IMR-90 (cell line): ENCODE measurements around the gene COL4A1. TPM values are rescaled to one million over a fixed set of nuclear protein-coding genes. Genes with fewer than 3 reads are reported as not detected.
A peak's percentile ranks its signal among the peaks of the same experiment; 100 is the strongest.

Experiments
- ATAC-seq: fragments of 200-7000 bp; cut with Tn5 transposase; 2 replicates; pipeline ENCODE4 v1.9.1; 2020; ENCODE audit warnings: low read depth, mild to moderate bottlenecking, moderate library complexity
- BruUV-seq: library from RNA; stranded (reverse); fragments of 400-500 nt; replicated peaks from 2 replicates; lab custom pipeline; 2021; lab: Mats Ljungman, UMichigan
- CTCF ChIA-PET: fragments of 300-600 bp; formaldehyde crosslinking; extraction: SDS; loops from one replicate; lab custom pipeline; 2021; ENCODE audit warnings: antibody characterized with exemption; lab: Yijun Ruan, JAX
- POLR2A ChIA-PET: fragments of 300-600 bp; sonication (Branson Sonifier 250); formaldehyde crosslinking; loops from one replicate; lab custom pipeline; 2022; ENCODE audit warnings: antibody characterized with exemption; ENCODE audit not compliant: unreplicated experiment; lab: Charles Lee
- DNase-seq: peaks from one replicate; pipeline ENCODE4 v3.0.0; 2013
- H2AFZ ChIP-seq: replicated peaks from 2 replicates; pipeline ENCODE3; 2013; ENCODE audit warnings: low read length, mild to moderate bottlenecking; ENCODE audit not compliant: poor library complexity
- H2AK5ac ChIP-seq: 2 replicates; pipeline ENCODE4 v1.6.1; 2013; ENCODE audit warnings: low read depth, low read length, inconsistent platforms
- H2AK9ac ChIP-seq: replicated peaks from 2 replicates; pipeline ENCODE3; 2013; ENCODE audit warnings: mild to moderate bottlenecking, low read depth, low read length, moderate library complexity; ENCODE audit not compliant: poor library complexity
- H2BK120ac ChIP-seq: 2 replicates; pipeline ENCODE4 v1.6.1; 2013; ENCODE audit warnings: low read depth, low read length, inconsistent platforms
- H2BK15ac ChIP-seq: 3 replicates; pipeline ENCODE4 v1.6.1; 2013; ENCODE audit warnings: low read depth, low read length, inconsistent platforms
- H2BK20ac ChIP-seq: 2 replicates; pipeline ENCODE4 v1.6.1; 2013; ENCODE audit warnings: low read depth, mild to moderate bottlenecking, inconsistent platforms, low read length, moderate library complexity
- H2BK5ac ChIP-seq: 2 replicates; pipeline ENCODE4 v1.6.1; 2013; ENCODE audit warnings: mild to moderate bottlenecking, low read depth, low read length, inconsistent platforms; ENCODE audit not compliant: poor library complexity, severe bottlenecking
- H3K14ac ChIP-seq: replicated peaks from 2 replicates; pipeline ENCODE4 v1.6.1; 2013; ENCODE audit warnings: low read depth, low read length, inconsistent platforms
- H3K18ac ChIP-seq: 2 replicates; pipeline ENCODE4 v1.6.1; 2013; ENCODE audit warnings: low read depth, low read length, control low read depth
- H3K23ac ChIP-seq: 2 replicates; pipeline ENCODE4 v1.6.1; 2013; ENCODE audit warnings: low read depth, low read length, inconsistent platforms
- H3K27ac ChIP-seq: 2 replicates; pipeline ENCODE4 v1.5.1; 2013; ENCODE audit warnings: mild to moderate bottlenecking, control low read depth, low read length; ENCODE audit not compliant: insufficient read depth
- H3K27me3 ChIP-seq: 2 replicates; pipeline ENCODE4 v1.6.1; 2013; ENCODE audit warnings: low read length; ENCODE audit not compliant: control insufficient read depth, insufficient read depth
- H3K36me3 ChIP-seq: 2 replicates; pipeline ENCODE4 v1.6.1; 2013; ENCODE audit warnings: low read length, mixed read lengths; ENCODE audit not compliant: control insufficient read depth, insufficient read depth
- H3K4ac ChIP-seq: 2 replicates; pipeline ENCODE4 v1.6.1; 2013; ENCODE audit warnings: low read depth, low read length, inconsistent platforms
- H3K4me1 ChIP-seq: 2 replicates; pipeline ENCODE4 v1.6.1; 2013; ENCODE audit warnings: low read length, mixed read lengths; ENCODE audit not compliant: control insufficient read depth, insufficient read depth
- H3K4me2 ChIP-seq: 2 replicates; pipeline ENCODE4 v1.6.1; 2013; ENCODE audit warnings: low read depth, mild to moderate bottlenecking, control low read depth, low read length, moderate library complexity
- H3K4me3 ChIP-seq: 2 replicates; pipeline ENCODE4 v1.5.1; 2013; ENCODE audit warnings: low read depth, mild to moderate bottlenecking, control low read depth, low read length, moderate library complexity; ENCODE audit not compliant: insufficient read depth
- H3K56ac ChIP-seq: 2 replicates; pipeline ENCODE4 v1.6.1; 2013; ENCODE audit warnings: low read length, inconsistent platforms; ENCODE audit not compliant: insufficient read depth; ENCODE audit errors: extremely low read depth
- H3K79me1 ChIP-seq, 2 experiments: 2 replicates each; pipeline ENCODE4 v1.6.1; 2013; ENCODE audit warnings: low read length in 2 of 2, inconsistent platforms in 1 of 2, low read depth in 1 of 2
- H3K9ac ChIP-seq: 2 replicates; pipeline ENCODE4 v1.6.1; 2013; ENCODE audit warnings: low read depth, low read length, control low read depth
- H3K9me1 ChIP-seq: 2 replicates; pipeline ENCODE4 v1.6.1; 2013; ENCODE audit warnings: low read length, inconsistent platforms; ENCODE audit not compliant: insufficient read depth
- H3K9me3 ChIP-seq: 2 replicates; pipeline ENCODE4 v1.6.1; 2013; ENCODE audit warnings: low read length; ENCODE audit not compliant: control insufficient read depth, insufficient read depth
- H4K20me1 ChIP-seq: 2 replicates; pipeline ENCODE4 v1.6.1; 2013; ENCODE audit warnings: low read length, inconsistent platforms; ENCODE audit not compliant: insufficient read depth
- H4K5ac ChIP-seq: 2 replicates; pipeline ENCODE4 v1.6.1; 2013; ENCODE audit warnings: mild to moderate bottlenecking, low read depth, low read length, control low read depth
- H4K8ac ChIP-seq, 2 experiments: 2 replicates each; pipeline ENCODE4 v1.6.1; 2013; ENCODE audit warnings: low read depth in 2 of 2, low read length in 2 of 2, control low read depth in 1 of 2, inconsistent platforms in 1 of 2
- H4K91ac ChIP-seq: 2 replicates; pipeline ENCODE4 v1.6.1; 2013; ENCODE audit warnings: low read depth, low read length, inconsistent platforms; ENCODE audit not compliant: insufficient read depth
- MAFK ChIP-seq: IDR thresholded peaks from 2 replicates; pipeline ENCODE4 v1.6.1; 2012; ENCODE audit warnings: low read depth, low read length, improper control_type of control experiment
- NFE2L2 ChIP-seq: fragments of 150-350 bp; IDR thresholded peaks from 2 replicates; pipeline ENCODE4 v1.6.1; 2016; ENCODE audit warnings: low read depth, mild to moderate bottlenecking, low read length
- RFX5 ChIP-seq: IDR thresholded peaks from 2 replicates; pipeline ENCODE4 v1.8.0; 2012; ENCODE audit warnings: low read depth, mild to moderate bottlenecking, low read length, moderate library complexity
- WGBS, 2 experiments: methylation state at CpG; one replicate each; pipeline versions ENCODE4 v1.1.5 to v1.1.7; 2013; ENCODE audit warnings: missing lambda C conversion rate in 2 of 2; ENCODE audit not compliant: insufficient read length in 1 of 2; ENCODE audit errors: extremely low coverage in 2 of 2; 5-methylcytosine and 5-hydroxymethylcytosine counted together
- dilution Hi-C: fragments of 300-500 bp; cut with HindIII; formaldehyde crosslinking; loops from one replicate; pipeline ENCODE4 v1.14.3; 2018; ENCODE audit warnings: low sequenced_read_pairs; ENCODE audit not compliant: unreplicated experiment
- in situ Hi-C: fragments of 300-500 bp; cut with MboI; formaldehyde crosslinking; loops from 3 replicates; pipeline ENCODE4 v1.14.3; 2019; ENCODE audit warnings: low sequenced_read_pairs, inconsistent platforms, mixed read lengths
- intact Hi-C: fragments of 100-400 bp; cut with micrococcal nuclease; formaldehyde crosslinking; loops from 2 replicates; pipeline ENCODE4 v1.10.0; 2022
- polyA plus RNA-seq, 3 experiments: library from polyadenylated mRNA; depleted of rRNA; stranded (reverse); fragments of >200 nt; gene quantifications; 2 replicates each; pipeline ENCODE4 v1.2.3, GENCODE V29; 2012; ENCODE audit warnings: low replicate concordance in 1 of 3
- total RNA-seq: library from RNA; depleted of rRNA; stranded (reverse); fragments of >200 nt; gene quantifications from 2 replicates; pipeline ENCODE4 v1.2.3, GENCODE V29; 2012
- TF ChIP-seq, protein P1 (sequence below): fragments of 150-350 bp; IDR thresholded peaks from 2 replicates; pipeline ENCODE4 v1.6.1; 2017; ENCODE audit warnings: mild to moderate bottlenecking, antibody characterized with exemption, low read length, low read depth
- TF ChIP-seq, protein P2 (sequence below): conservative IDR thresholded peaks from 2 replicates; pipeline ENCODE4 v1.5.1; 2012; ENCODE audit warnings: mild to moderate bottlenecking, low read depth, low read length, improper control_type of control experiment

Gene COL4A1
- total and polyA plus RNA-seq, 2 of the 4 experiments (the other 2 are of a cell fraction) = 230 to 337 TPM

DNA sequence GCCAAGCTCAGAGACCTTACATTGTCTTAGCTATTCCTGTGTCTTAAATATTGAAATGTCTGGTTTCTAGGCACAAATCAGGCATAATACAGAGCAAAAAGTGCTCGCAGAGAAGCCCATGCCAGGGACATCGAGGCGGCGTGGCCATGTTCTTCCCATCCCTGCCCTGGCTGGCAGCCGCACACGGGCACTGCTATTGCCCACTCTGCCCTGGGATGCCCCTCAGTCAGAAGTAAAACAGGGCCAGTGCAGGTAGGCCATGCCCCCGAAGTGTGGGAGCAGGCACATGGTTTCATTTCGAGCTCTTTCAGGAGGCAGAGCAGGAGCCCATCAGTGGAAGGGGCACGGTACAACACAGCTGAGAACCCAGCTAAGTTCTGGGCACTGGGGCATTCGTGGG, 113.5 kb downstream of the COL4A1 start:
- no peak for ATAC-seq
- H3K56ac ChIP-seq = no peak overlapping the region
- BruUV-seq = no TSS peak
- peaks cover 34% of the 10 kb centered on the region for H3K9me1 ChIP-seq
- no peak overlapping the region for H3K18ac ChIP-seq
- no peak for DNase-seq
- peaks cover 13 to 53% of the 10 kb centered on the region in 2 experiments; a peak in 3 of 4 replicates for H3K79me1 ChIP-seq
- H3K36me3 ChIP-seq = peaks cover 57% of the 10 kb centered on the region
- no peak overlapping the region for H2AFZ ChIP-seq
- H3K9me3 ChIP-seq = no peaks in the 10 kb centered on the region
- POLR2A ChIA-PET = no interaction called here
- H3K4me3 ChIP-seq = no peak overlapping the region
- H3K27ac ChIP-seq = no peak overlapping the region
- H3K4me1 ChIP-seq = peaks cover 27% of the 10 kb centered on the region
- H4K8ac ChIP-seq = no peak overlapping the region; a peak in 1 of 4 replicates
- TF ChIP-seq MAFK (no peak), NFE2L2 (no peak), RFX5 (no peak)
- TF ChIP-seq, protein P1, sequence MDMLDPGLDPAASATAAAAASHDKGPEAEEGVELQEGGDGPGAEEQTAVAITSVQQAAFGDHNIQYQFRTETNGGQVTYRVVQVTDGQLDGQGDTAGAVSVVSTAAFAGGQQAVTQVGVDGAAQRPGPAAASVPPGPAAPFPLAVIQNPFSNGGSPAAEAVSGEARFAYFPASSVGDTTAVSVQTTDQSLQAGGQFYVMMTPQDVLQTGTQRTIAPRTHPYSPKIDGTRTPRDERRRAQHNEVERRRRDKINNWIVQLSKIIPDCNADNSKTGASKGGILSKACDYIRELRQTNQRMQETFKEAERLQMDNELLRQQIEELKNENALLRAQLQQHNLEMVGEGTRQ = no peak
- TF ChIP-seq, protein P2, sequence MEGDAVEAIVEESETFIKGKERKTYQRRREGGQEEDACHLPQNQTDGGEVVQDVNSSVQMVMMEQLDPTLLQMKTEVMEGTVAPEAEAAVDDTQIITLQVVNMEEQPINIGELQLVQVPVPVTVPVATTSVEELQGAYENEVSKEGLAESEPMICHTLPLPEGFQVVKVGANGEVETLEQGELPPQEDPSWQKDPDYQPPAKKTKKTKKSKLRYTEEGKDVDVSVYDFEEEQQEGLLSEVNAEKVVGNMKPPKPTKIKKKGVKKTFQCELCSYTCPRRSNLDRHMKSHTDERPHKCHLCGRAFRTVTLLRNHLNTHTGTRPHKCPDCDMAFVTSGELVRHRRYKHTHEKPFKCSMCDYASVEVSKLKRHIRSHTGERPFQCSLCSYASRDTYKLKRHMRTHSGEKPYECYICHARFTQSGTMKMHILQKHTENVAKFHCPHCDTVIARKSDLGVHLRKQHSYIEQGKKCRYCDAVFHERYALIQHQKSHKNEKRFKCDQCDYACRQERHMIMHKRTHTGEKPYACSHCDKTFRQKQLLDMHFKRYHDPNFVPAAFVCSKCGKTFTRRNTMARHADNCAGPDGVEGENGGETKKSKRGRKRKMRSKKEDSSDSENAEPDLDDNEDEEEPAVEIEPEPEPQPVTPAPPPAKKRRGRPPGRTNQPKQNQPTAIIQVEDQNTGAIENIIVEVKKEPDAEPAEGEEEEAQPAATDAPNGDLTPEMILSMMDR = no peak
- dilution Hi-C loops (no loop called here), intact Hi-C loops (no loop called here), in situ Hi-C loops (no loop called here)
- no peak overlapping the region for H2BK120ac ChIP-seq
- H4K5ac ChIP-seq = no peak overlapping the region
- CTCF ChIA-PET = no interaction called here
- 94% methylated on average over 10 of the region's 10 CpGs; no CpG with 5 or more reads in 1 of the 2 experiments for WGBS, 2 experiments
- H3K9ac ChIP-seq = no peak overlapping the region
- H2AK9ac ChIP-seq = no peak overlapping the region
- no peak overlapping the region for H2BK5ac ChIP-seq
- peak overlapping the region; percentile 33; the same call in 1 of the 2 replicates for H4K91ac ChIP-seq
- H3K23ac ChIP-seq = no peak overlapping the region
- H3K14ac ChIP-seq = no peak overlapping the region
- 0 out of 2 replicates have a peak overlapping the region, but pooled peaks have one; percentile 3 for H3K4ac ChIP-seq
- H2BK15ac ChIP-seq = no peak overlapping the region
- peaks cover 15% of the 10 kb centered on the region; the same call in 1 of the 2 replicates for H4K20me1 ChIP-seq
- H2BK20ac ChIP-seq = no peak overlapping the region
- no peaks in the 10 kb centered on the region for H3K27me3 ChIP-seq
- H2AK5ac ChIP-seq = no peak overlapping the region
- H3K4me2 ChIP-seq = no peak overlapping the region
